ENCODE measurements around the gene ZNF503.

The ZNF503 gene

DNA sequence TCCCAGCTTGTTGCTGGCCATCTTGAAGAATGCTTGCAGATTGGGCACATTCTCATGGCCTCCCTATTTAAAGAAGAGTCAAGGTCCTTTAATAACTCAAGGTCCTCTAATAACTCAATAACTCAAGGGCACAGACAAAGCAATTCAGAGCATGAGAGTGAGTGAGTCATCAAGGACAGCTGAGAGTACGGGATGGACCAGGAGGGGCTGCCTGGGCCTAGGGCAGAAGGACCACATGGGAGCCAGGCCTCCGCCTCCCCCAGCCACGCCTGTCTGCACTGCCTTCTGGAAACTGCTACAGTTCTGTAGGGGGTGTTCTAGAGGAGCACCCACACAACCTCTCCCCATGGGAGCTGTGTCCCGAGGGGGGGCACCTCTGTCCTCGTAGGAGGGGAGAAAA lies 48.9 kb downstream of the ZNF503 start:
- TF ChIP-seq MYC (IDR thresholded peaks at IDR 0.05; ENCODE audit: low read depth, low read length) = no peak
- TF ChIP-seq, protein P1, sequence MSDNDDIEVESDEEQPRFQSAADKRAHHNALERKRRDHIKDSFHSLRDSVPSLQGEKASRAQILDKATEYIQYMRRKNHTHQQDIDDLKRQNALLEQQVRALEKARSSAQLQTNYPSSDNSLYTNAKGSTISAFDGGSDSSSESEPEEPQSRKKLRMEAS (IDR thresholded peaks at IDR 0.05; ENCODE audit: low read depth, low read length) = no peak
- TF ChIP-seq POLR2A (IDR thresholded peaks at IDR 0.05; ENCODE audit: extremely low read depth, insufficient read length) = no peak
- TF ChIP-seq, protein P2, sequence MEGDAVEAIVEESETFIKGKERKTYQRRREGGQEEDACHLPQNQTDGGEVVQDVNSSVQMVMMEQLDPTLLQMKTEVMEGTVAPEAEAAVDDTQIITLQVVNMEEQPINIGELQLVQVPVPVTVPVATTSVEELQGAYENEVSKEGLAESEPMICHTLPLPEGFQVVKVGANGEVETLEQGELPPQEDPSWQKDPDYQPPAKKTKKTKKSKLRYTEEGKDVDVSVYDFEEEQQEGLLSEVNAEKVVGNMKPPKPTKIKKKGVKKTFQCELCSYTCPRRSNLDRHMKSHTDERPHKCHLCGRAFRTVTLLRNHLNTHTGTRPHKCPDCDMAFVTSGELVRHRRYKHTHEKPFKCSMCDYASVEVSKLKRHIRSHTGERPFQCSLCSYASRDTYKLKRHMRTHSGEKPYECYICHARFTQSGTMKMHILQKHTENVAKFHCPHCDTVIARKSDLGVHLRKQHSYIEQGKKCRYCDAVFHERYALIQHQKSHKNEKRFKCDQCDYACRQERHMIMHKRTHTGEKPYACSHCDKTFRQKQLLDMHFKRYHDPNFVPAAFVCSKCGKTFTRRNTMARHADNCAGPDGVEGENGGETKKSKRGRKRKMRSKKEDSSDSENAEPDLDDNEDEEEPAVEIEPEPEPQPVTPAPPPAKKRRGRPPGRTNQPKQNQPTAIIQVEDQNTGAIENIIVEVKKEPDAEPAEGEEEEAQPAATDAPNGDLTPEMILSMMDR (IDR thresholded peaks at IDR 0.05; ENCODE audit: low read depth, low read length) = no peak

DNA sequence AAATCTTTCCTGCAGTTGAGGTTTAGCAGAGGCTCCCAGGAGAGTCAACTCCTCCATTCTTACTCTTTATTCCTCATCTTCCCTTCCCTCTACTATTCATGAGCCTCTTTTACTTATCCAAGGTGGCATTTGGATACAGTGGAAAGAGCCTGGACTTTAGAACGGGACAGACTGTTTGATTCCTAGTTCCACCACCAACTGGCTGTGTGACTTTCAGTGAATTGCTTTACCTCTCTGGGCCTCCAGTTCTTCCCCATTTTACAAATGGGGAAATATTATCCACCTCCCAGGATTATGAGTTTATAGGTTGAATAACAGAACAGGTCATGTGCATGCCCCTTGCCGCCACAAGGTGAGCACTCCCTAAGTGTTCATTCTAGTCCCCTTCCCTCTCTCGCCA lies 49.9 kb downstream of the ZNF503 start:
- no peak overlapping the region for H3K4me3 ChIP-seq (ENCODE audit: low read depth, low read length)
- TF ChIP-seq POLR2A (IDR thresholded peaks at IDR 0.05; ENCODE audit: extremely low read depth, insufficient read length) (no peak), MYC (IDR thresholded peaks at IDR 0.05; ENCODE audit: low read depth, low read length) (no peak)
- TF ChIP-seq, protein P2 (IDR thresholded peaks at IDR 0.05; ENCODE audit: low read depth, low read length) = no peak
- TF ChIP-seq, protein P1 (IDR thresholded peaks at IDR 0.05; ENCODE audit: low read depth, low read length) = no peak
- DNase-seq (ENCODE audit: low read depth) = no peak

More for the DNA sequence above, 48.9 kb downstream of the ZNF503 start:
- no peak overlapping the region for H3K4me3 ChIP-seq (ENCODE audit: low read depth, low read length)
- DNase-seq (ENCODE audit: low read depth) = peak; percentile 21

DNA sequence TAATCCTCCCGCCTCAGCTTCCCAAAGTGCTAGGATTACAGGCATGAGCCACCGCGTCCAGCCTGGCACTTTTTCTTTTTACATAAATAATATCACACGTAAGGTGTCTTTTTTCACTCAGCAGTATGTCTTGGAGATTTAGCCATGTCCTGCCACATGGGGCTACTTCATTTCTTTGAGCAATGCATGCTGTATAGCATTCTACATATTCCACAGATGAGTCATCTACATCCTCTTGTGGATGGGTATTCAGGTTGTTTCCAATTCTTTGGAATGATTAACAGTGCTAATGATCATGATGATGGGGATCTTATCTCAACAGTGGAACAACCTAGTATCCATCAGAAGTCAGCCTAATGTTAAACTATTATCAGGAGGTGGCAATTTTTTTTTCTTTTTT lies 50.8 kb downstream of the ZNF503 start:
- no peak for DNase-seq (ENCODE audit: low read depth)
- no peak overlapping the region for H3K4me3 ChIP-seq (ENCODE audit: low read depth, low read length)
- TF ChIP-seq MYC (IDR thresholded peaks at IDR 0.05; ENCODE audit: low read depth, low read length) (no peak), POLR2A (IDR thresholded peaks at IDR 0.05; ENCODE audit: extremely low read depth, insufficient read length) (no peak)
- TF ChIP-seq, protein P1 (IDR thresholded peaks at IDR 0.05; ENCODE audit: low read depth, low read length) = no peak

Measured in NB4 (cell line).